ENCODE data around the gene DIAPH2.
A peak's percentile ranks its signal among the peaks of the same experiment; 100 is the strongest.

The DIAPH2 gene

GRCh38 chrX:96684339-96685209, at the start of gene DIAPH2:
TSS of gene DIAPH2 (plus strand) at chrX:96684842.
- Mint-ChIP-seq H3K27ac (no peak within 1 kb of the TSS), H3K9me3 (no peaks in the 10 kb centered on the region), H3K27me3 (ENCODE audit: low read depth, poor library complexity) (peaks cover 3% of the 10 kb centered on the region), H3K4me3 (peak within 1 kb of the TSS; percentile 99), H3K4me1 (peaks cover 36% of the 10 kb centered on the region), H3K36me3 (ENCODE audit: low read depth) (no peaks in the 10 kb centered on the region)
- TF ChIP-seq CTCF (IDR thresholded peaks at IDR 0.05), result no peak
- peak; percentile 80 for DNase-seq

GRCh38 chrX:96650023-96650422, 34.6 kb upstream of the DIAPH2 start:
- Mint-ChIP-seq H3K4me3 (no peak overlapping the region), H3K9me3 (no peaks in the 10 kb centered on the region), H3K4me1 (no peaks in the 10 kb centered on the region), H3K36me3 (ENCODE audit: low read depth) (no peaks in the 10 kb centered on the region), H3K27me3 (ENCODE audit: low read depth, poor library complexity) (no peaks in the 10 kb centered on the region), H3K27ac (no peak overlapping the region)
- no peak for DNase-seq
- TF ChIP-seq CTCF (IDR thresholded peaks at IDR 0.05), result no peak

GRCh38 chrX:96655947-96656623, 28.6 kb upstream of the DIAPH2 start:
- Mint-ChIP-seq H3K27me3 (ENCODE audit: low read depth, poor library complexity) (no peaks in the 10 kb centered on the region), H3K36me3 (ENCODE audit: low read depth) (no peaks in the 10 kb centered on the region), H3K27ac (no peak overlapping the region), H3K9me3 (peaks cover 8% of the 10 kb centered on the region), H3K4me1 (no peaks in the 10 kb centered on the region), H3K4me3 (no peak overlapping the region)
- DNase-seq, result no peak
- no peak for TF ChIP-seq CTCF (IDR thresholded peaks at IDR 0.05)

- H3K9me3 Mint-ChIP-seq, result no peaks in the 10 kb centered on the region
- H3K36me3 Mint-ChIP-seq (ENCODE audit: low read depth), result no peaks in the 10 kb centered on the region
- no peak for TF ChIP-seq CTCF (IDR thresholded peaks at IDR 0.05)
- peaks cover 3% of the 10 kb centered on the region for H3K27me3 Mint-ChIP-seq (ENCODE audit: low read depth, poor library complexity)
- no peak for DNase-seq
- H3K4me1 Mint-ChIP-seq, result peaks cover 30% of the 10 kb centered on the region
- H3K27ac Mint-ChIP-seq, result no peak overlapping the region
- H3K4me3 Mint-ChIP-seq, result no peak overlapping the region
These were observed 2.1 kb upstream of the DIAPH2 start for GRCh38 chrX:96682516-96682915.

- H3K36me3 Mint-ChIP-seq (ENCODE audit: low read depth), result no peaks in the 10 kb centered on the region
- peaks cover 3% of the 10 kb centered on the region for H3K27me3 Mint-ChIP-seq (ENCODE audit: low read depth, poor library complexity)
- H3K4me1 Mint-ChIP-seq, result peaks cover 35% of the 10 kb centered on the region
- no peak for TF ChIP-seq CTCF (IDR thresholded peaks at IDR 0.05)
- DNase-seq, result no peak
- no peak overlapping the region for H3K27ac Mint-ChIP-seq
- H3K9me3 Mint-ChIP-seq, result no peaks in the 10 kb centered on the region
- peak overlapping the region; percentile 99 for H3K4me3 Mint-ChIP-seq
These were observed 674 bp upstream of the DIAPH2 start for GRCh38 chrX:96683997-96684338.

All from nephron progenitor cell (in vitro differentiated cells).